CD4-positive, alpha-beta memory T cell (primary cell): Measurements from ENCODE around the gene TBC1D14. TPM values are rescaled to one million over a fixed set of nuclear protein-coding genes. Genes with fewer than 3 reads are reported as not detected.

Source experiments
- polyA plus RNA-seq, 2 donors: library from polyadenylated mRNA; unstranded; fragments of 300-500 nt; fragmentation: Illumina TruSeq; gene quantifications; one replicate each; pipeline ENCODE4 v1.2.3, GENCODE V29; 2021
- total RNA-seq, 2 experiments: library from RNA; stranded (reverse); gene quantifications; one replicate each; pipeline ENCODE4 v1.2.3, GENCODE V29; 2021

TBC1D14 gene
- total and polyA plus RNA-seq, 4 experiments from 2014 or later = 40.7 to 80.7 (median 63.0) TPM

Other genes starting within 250 kb of the TBC1D14 start
- gene S100P, start 215.9 kb upstream of the TBC1D14 start, total RNA-seq = 1 to 10 TPM; 2.0 to 2.1 TPM
- gene S100P, start 215.9 kb upstream of the TBC1D14 start, polyA plus RNA-seq = 1 to 10 TPM; 1.3 to 3.9 TPM
- gene MRFAP1L1, start 200.0 kb upstream of the TBC1D14 start, total RNA-seq = 100 to 1,000 TPM; 127 to 134 TPM
- 100 to 1,000 TPM; 132 to 147 TPM for gene MRFAP1L1, start 200.0 kb upstream of the TBC1D14 start, polyA plus RNA-seq
- 10 to 100 TPM; 35.3 to 37.8 TPM for gene BLOC1S4, start 193.7 kb upstream of the TBC1D14 start, total RNA-seq
- 10 to 100 TPM; 72.6 to 76.2 TPM for gene BLOC1S4, start 193.7 kb upstream of the TBC1D14 start, polyA plus RNA-seq
- 10 to 100 TPM; 22.1 to 24.0 TPM for gene KIAA0232, start 127.1 kb upstream of the TBC1D14 start, total RNA-seq
- gene KIAA0232, start 127.1 kb upstream of the TBC1D14 start, polyA plus RNA-seq = 1 to 10 TPM; 6.8 to 9.9 TPM
- gene TADA2B, start 133.5 kb downstream of the TBC1D14 start, total RNA-seq = 10 to 100 TPM; 46.4 to 49.0 TPM
- gene TADA2B, start 133.5 kb downstream of the TBC1D14 start, polyA plus RNA-seq = 1 to 10 TPM; 2.8 to 4.7 TPM
- gene GRPEL1, start 158.2 kb downstream of the TBC1D14 start, total RNA-seq = 10 to 100 TPM; 35.3 to 36.0 TPM
- 10 to 100 TPM; 57.7 to 77.2 TPM for gene GRPEL1, start 158.2 kb downstream of the TBC1D14 start, polyA plus RNA-seq